GM12875 (cell line): Measurements from ENCODE around the gene ZACN.

Experiments
- H3K4me3 ChIP-seq: one replicate; pipeline ENCODE4 v1.5.1; 2011; ENCODE audit warnings: low read depth, low read length, control low read depth
- CTCF ChIP-seq: IDR thresholded peaks from 2 replicates; pipeline ENCODE4 v1.5.1; 2011; ENCODE audit warnings: low read depth, mild to moderate bottlenecking, control low read depth, inconsistent platforms, low read length, moderate library complexity, borderline replicate concordance; ENCODE audit not compliant: insufficient read depth

The ZACN gene

GRCh38 chr17:76085066-76085730 is 6.2 kb downstream of the ZACN start:
- no peak for TF ChIP-seq CTCF
- H3K4me3 ChIP-seq = no peak overlapping the region

- TF ChIP-seq CTCF = no peak
Measured at GRCh38 chr17:76085731-76086366, 6.9 kb downstream of the ZACN start.

GRCh38 chr17:76086384-76086783 is 7.4 kb downstream of the ZACN start:
- TF ChIP-seq CTCF = no peak
- H3K4me3 ChIP-seq = no peak overlapping the region

More at GRCh38 chr17:76085731-76086366, 6.9 kb downstream of the ZACN start:
- no peak overlapping the region for H3K4me3 ChIP-seq

GRCh38 chr17:76087531-76087930 is 8.5 kb downstream of the ZACN start:
- TF ChIP-seq CTCF = no peak
- H3K4me3 ChIP-seq = no peak overlapping the region

- TF ChIP-seq CTCF = peak; percentile 24; the same call in 1 of the 2 replicates
- H3K4me3 ChIP-seq = no peak overlapping the region
Measured at GRCh38 chr17:76088041-76088867, 9.3 kb downstream of the ZACN start.

GRCh38 chr17:76088868-76089576 is 10.0 kb downstream of the ZACN start:
- H3K4me3 ChIP-seq = no peak overlapping the region
- no peak for TF ChIP-seq CTCF
